HG03442 (cell line): ENCODE measurements around the gene PTPRE.

Experiments
- ATAC-seq: cut with Tn5 transposase; IDR thresholded peaks from one replicate; pipeline ENCODE4 v1.9.1; 2021; ENCODE audit warnings: mild to moderate bottlenecking, moderate library complexity; ENCODE audit not compliant: unreplicated experiment

PTPRE gene

DNA sequence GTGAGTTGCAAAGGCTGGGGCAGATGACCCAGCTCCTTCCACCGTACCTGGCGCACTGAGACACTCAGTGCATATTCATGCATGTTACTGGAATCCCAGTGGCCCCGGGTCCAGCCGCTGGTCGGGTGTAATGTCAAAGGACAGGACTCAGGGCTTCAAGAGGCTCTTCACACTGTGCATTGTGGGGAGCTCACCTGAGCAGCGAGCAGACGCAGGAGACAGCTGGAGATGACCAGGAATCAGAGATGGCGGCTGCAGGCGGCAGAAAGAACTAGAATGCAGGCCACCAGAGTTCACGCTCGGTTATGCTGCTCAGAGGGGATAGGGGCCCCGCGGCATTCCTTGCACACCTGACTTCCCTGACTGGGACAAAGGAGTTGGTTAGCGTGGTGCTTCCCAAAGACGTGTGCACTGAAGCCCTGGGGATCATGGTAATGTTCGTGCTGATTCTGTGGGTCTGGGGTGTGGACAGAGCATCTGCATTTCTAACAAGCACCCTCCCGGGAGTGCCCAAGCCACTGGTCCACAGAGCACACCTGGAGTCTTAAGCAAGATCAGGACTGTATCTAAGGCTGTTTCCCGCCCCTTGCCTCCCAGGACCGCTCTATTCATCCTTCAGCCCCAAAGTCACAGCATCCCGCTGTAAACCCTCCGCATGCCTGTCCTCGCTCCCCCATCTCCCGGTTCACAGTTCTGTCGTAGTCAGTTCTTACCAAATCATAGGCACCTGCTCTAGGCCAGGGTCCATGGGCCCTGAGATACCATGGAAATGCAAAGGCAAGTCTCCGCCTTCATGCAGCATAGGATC, 148.4 kb downstream of the PTPRE start:
- no peak for ATAC-seq

DNA sequence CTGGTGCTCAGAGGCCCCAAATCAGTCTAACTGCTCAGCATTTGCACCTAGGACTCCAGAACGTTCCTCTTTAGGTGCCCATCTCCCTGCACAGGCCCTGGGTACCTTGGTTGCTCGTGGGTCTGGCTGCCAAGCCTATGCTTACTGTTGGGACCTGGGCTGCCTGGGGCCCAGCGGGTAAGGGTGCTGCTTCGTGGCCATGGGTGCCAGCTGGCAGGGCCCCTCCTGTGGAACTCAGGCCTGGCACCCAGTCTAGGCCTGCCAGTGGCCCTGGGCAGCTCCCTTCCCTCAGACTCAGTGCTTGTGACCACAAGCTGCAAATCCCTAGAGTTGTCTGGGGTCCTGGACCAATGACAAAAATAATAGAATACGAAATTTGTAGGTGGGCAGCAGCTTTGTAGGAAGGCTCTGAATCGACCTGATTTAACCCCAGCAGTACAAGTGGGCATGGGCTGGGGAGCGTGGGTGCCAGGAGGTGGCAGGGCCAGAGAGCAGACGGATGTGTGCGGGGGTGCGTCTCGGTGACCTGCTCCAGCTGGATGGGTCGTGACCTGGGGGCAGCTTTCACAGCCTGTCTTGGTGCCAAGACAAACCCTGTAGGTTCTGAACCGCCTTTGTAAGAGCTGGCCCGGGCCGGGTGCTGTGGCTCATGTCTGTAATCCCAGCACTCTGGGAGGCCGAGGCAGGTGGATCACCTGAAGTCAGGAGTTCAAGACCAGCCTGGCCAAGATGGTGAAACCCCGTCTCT, 149.6 kb downstream of the PTPRE start:
- no peak for ATAC-seq

DNA sequence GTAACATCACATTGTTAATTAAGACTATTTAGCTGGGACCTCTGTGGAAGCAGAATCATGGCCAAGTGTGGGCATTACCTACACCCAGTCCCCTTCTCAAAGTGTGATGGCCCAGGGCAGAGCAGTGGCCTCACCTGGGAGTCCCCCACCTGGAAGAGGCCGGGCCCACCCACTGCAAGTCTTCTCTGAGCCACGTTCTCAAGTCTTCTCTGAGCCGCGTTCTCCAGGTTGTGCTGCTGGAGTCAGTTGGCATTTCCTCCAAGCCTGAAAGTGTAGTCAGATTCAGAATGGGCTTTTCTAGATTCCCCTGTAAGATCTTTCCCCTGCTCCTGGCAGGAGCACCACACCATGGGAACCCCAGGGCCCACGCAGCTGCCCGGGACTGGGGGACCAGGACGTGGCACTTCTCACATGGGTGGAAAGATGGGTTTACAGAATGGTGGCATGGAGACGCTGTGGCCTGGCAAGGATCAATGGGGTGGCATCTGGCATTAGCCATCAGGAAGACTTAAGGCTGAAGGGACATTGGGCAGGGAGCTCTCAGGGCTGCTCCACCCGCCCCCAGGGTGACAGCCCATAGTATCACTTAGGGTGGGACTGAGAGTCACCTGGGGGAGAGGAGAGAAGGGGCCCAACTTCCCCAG, 151.3 kb downstream of the PTPRE start:
- ATAC-seq: no peak

DNA sequence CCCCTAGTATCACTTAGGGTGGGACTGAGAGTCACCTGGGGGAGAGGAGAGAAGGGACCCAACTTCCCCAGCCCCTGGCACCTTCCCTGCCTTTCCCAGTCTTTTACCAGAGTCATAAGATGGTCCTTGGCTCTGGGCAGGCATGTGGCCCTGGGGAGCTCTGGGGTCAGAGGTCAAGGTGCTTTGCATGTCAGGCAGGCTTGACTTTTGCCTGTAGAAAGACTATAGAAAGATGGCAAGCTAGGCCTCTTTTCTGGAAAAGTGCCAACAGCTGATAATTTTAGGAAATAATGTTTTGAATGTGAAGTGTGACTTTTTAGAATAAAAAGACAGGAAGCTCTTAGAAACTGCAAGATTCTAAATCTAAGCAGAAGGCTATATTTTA, 151.8 kb downstream of the PTPRE start:
- no peak for ATAC-seq

DNA sequence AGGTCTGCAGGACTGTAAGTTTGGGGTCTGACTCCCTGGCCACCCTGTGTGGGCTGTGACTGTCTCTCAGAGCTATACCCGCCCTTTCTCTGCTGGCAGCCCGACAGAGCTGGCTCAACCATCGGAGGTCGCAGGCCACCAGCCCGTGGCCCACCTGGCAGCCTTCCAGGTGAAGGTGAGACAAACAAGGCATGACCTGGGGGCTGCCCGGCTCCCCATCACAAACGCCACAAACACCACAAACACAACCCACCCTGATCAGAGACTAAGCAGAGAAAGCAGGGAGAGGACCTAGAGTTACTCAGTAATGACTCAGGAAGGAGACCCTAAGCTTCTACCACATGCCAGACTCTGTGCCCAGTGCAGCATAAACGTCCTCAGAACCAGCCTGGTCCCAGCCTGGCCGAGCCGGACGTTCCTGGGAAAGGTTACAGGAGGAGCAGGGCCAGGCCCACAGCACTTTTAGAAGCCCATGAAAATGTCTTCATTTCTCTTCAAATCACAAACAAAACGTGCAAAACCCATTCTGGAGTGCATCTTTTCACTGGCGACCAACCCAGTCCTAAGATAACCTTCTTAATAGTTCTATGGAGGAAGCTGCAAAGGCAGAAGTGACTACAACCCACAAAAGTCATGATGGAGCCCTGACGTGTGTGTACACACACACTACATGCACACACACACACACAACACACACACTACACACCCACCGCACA, 152.5 kb downstream of the PTPRE start:
- no peak for ATAC-seq

DNA sequence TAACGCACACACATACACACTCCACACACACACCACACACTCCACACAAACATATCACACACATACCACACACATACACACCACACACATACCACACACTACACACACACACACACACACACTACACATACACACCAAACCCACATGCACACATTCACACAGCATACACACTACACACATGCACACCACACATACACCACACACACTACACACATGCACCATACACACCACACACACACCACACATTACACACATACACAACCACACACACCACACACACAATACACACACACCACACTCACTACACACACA, 153.0 kb downstream of the PTPRE start:
- ATAC-seq: no peak

DNA sequence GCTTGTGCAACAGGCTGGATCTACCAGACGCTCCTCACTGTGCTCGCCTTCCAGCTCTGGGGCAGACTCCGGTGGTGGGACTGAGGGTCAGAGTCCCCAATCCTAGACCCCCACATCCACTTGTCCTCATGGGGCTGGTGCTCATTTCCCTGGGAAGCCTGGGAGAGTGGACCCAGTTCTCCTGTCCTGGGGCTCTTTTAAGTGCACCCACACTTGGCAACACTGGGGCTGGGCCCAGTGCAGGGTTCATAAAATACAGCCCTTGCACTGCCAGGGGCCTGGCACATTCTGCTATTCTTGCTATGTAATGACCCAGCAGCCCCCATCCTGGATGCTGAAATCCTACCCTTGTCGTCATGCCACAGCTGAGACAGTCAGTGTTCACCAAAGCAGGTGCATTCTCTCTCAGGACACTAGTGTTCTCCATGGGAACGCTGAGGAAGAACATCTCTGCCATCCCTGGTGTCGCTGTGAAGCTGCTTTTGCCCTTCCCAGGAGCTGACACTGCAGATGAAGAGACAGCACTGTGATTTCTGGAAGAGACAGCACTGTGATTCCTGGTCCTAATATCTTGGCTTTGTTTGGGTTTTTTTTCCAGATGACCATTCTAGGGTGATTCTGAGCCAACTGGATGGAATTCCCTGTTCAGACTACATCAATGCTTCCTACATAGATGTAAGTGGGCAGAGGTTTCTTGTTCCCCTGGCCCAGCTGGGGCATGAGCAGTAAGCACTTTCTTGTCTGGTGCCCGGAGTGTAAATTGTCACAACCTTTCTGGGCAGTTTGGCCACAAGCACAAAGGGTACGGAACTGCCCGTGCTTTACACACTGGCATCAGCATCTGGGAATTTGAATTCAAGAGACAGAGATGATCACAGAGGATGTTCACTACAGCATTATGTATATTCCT, 153.7 kb downstream of the PTPRE start:
- no peak for ATAC-seq

DNA sequence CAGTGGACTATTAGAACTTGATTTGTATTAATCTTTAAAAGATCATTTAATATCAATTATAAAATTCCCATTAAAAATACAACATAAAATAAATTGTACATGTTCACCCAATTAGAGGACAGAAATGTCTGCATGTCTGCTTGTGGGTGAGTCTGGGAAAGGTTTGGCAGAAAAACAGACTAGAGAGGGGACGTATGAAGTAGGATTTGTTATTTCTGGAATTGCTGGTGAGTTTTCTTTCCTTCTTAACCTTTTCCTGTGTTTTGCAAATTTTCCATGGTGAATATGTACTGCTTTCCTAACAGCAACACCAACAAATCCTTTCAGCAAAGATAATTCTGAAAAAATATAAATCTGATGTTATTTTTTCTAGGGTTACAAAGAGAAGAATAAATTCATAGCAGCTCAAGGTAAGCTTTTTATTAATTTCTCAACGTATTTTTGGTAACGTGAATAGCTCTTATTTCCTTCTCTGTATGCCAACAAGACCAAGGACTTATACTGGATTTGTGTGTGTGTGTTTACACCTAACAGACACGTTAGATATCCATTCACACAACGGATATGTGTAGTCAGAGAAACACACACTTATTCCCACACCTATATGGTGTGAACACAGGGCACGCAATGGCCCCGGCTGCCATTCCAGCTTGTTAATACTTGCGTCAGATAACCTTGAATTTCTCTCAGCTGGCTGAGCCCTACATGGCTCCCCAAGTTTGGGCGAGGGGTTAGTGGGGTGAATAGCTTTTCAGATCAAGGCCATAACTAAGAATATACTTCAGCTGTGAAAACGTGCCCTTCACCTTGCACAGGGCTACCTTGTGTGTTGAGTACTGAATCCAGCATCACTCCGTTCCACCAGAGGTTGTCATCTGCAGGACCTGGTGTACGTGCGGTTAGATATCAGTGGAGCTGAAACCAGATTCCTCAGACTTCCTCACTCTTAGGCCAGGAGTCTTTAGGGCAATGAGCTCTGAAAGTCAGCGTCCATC, 154.7 kb downstream of the PTPRE start:
- ATAC-seq: no peak

DNA sequence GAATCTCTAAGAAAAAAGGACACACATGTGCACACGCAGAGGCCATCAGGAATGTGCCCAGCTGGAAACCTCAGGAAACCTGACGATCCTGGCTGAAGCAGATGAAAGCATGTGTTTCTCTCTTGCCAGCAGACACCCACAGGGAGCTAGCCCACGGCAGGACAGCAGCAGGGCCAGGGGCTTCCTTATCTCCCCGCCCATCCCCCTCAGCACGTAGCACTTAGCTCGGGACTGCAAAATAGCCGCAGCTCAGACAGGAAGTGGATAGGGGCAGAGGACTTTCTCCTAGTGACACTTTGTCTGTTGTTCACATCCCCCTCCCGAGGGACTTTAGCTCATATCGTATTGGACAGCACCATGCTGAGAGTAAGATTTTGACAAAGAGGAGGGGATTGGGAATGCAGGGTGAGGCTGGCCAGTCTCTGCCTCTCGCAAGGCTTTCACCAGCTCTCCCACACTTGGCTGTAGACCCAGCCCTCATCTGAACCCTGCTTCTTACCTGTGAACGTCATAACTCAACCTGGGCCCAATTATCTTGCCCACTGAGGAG, 155.5 kb downstream of the PTPRE start:
- peak; percentile 0 for ATAC-seq

DNA sequence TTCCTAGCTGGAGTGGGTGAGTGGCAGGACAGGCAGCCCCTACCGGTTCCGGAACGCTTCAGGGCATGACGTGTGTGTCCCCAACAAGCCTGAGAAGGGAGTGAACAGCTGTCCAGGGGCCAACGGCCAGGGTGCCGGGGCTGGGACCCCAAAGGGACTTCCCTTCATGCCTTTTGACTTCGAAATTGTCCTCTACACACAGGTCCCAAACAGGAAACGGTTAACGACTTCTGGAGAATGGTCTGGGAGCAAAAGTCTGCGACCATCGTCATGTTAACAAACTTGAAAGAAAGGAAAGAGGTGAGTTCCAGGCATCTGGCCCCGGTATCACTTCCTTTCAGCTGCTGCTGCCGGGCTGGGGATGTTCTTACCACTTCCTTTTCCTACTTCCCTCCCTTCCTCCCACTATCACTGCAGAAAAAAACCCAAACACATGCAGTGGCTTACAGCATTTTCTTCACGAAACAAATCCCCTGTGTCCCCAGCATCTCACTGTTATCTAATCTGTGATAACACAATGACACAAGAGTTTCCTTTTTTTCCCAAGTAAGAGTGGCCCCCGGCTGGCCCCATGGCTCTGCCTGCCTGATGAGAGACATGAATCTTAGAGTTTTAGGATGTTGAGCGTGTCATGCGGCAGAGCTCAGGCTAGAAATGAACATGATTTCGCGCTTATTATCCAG, 156.1 kb downstream of the PTPRE start:
- peak; percentile 38 for ATAC-seq

DNA sequence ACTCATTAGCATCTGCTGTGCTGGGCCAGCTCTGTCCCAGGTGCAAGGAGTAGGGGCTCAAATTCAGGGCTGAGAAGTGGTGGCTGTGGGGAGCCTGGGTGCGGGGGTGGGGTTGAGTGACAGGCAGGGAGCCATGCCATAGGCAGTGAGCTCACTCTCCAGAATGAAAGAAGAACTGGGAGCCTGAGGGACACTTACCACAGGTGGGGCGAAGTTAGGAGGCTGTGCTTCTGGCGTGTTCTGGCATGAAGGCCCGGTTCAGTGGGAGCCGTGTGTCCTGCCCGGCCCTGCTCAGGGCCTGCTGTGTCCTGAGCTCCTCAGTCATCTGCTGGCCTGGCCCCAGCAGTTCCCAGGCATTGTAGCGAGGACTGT, 156.8 kb downstream of the PTPRE start:
- no peak for ATAC-seq

DNA sequence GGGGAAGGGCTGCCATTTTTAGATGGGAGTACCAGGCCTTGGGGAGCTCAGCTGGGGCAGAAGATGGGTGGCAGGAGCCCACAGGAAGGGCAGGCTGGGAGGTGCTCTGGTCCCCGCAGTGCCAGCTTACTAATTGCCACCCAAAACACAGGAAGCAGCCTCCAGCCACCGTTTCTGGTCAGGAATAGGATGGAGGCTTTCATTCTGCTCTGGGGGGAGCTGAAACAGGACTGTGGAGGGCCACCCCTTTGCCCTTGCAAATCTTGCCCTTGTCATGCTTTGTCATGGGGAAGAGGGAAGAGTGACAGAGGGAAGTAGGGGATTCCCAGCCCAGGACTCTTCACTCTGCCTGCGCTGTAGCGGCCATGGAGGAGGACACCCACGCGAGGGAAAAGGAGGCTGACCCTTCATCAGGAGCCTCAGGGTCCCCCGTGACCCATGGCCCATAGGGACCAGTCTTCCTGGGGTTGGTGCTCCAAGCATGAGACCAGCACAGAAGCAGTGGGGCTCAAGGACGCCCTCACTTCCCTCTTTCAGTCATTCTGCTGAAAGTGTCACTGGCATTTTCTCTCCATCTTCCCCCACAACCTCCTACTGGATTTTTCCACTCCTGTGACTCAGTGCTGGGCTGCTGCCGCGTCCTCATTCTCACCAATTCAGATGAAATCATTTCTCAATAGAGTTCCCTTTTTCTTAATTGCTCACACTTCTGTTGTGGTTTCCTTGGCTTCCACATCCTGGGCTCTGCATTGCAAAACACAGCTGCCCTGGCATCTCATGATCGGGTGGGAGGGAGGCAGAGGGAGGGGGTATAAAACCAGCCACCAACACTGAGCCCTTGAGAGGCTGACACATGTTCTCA, 157.4 kb downstream of the PTPRE start:
- ATAC-seq: peak; percentile 49

DNA sequence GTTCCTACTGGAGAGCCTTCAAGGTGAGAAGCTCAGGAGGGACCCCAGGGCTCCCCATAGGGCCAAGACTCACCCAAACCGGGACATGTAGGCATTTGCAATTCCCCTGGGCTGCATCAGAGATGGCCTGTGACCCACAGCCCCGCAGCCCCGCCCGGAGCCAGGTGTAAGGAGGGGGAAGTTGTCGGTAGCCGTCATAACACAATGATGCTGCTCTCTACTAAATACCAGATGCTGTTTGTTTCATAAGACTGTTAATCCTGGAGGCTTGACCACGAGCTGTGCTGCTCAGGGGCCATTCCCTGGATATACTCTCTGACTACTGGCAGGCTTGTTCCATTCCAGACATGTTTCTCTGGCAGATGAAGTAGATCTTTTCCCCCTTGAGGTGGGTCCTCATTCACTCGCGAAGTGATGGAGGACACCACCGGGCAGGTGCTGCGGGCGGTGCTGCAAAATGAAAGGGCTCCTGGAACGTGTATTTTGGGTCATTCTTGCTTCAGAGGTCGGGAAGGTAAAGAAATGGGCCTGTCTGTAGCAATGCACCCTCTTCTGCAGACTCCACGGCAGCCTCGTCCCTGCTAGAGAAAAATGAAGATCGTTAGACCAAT, 158.2 kb downstream of the PTPRE start:
- no peak for ATAC-seq

DNA sequence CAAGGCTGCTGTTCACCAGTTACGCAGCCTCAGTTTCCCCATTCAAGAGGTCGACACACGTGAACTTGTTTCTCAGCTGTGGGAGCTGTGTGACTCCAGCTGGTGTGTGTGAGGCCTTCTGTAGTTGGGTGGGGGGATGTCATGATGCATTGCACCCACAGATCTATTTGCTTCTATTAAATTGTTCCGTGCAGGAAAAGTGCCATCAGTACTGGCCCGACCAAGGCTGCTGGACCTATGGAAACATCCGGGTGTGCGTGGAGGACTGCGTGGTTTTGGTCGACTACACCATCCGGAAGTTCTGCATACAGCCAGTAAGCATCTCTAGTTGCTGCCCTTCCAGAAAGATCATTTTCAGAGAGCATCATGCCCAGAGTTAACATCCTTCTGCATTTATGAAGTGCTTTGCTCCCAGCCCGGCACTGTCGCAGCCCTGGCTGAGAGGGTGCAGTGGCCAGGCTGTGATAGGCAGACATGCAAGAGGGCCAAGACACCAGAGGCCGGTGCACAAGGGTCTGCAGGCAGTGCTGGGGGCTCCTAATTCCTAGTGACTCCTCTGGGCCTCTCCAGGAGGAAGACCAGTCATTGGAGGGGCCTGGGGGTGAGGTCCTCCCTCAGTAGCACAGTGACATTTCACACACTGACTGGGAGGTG, 159.1 kb downstream of the PTPRE start:
- ATAC-seq: no peak

DNA sequence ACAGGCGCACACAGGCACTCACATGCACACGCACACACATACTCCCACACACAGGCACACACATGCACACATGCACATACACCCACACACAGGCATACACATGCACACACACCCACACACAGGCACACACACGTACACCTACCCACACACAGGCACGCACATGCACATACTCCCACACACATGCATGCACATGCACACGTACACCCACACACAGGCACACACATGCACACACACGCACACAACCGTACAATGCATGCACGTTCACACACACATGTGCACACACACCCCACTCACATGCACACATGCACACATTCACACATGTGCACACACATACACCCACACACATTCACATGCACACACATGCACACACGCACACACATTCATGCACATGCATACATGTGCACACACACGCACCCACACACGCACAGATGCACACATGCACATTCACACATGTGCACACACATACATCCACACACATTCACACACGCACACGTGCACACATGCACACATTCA, 160.0 kb downstream of the PTPRE start:
- no peak for ATAC-seq

DNA sequence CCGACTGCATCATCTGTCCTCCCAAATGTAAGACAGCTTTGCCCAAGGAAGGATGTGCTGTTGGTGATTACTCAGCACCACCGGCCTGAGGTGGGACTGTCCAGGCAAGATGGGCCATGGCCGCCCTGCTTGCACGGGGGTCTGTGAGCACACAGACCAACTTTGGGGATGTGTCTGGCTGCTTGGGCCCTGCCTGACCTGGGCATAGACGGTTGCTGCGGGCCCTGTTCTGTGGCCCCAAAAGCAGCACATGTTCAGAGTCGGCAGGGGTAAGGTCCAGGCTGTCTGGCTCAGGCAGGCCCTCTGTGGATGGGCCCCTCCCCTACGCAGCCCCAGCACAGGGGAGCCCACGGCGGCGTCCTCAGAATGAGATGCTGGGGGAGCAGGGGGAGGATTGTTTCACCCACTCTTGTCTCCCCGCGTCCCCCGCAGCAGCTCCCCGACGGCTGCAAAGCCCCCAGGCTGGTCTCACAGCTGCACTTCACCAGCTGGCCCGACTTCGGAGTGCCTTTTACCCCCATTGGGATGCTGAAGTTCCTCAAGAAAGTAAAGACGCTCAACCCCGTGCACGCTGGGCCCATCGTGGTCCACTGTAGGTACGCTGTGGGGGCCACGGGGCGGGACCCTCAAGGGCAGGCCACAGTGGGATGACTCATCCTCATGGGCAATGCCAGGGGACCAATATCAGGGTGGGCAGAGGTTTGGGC, 160.9 kb downstream of the PTPRE start:
- no peak for ATAC-seq
